ENCODE data around the gene ZNF438. TPM values are rescaled to one million over a fixed set of nuclear protein-coding genes. Genes with fewer than 3 reads are reported as not detected.
A peak's percentile ranks its signal among the peaks of the same experiment; 100 is the strongest.
"Not testable (repeated sequence)": the region's sequence is repeated elsewhere in the genome, so short reads cannot be mapped to it uniquely, and the experiment has no call there.

The ZNF438 gene
- total RNA-seq, 2 donors from 2014 or later: 10.6 to 14.5 TPM

- peaks cover 34 to 55% of the 10 kb centered on the region in 2 donors for H3K4me1 ChIP-seq (ENCODE audit: control insufficient read depth in 1 of 2, low read depth in 2 of 2)
- no peak for TF ChIP-seq CTCF (IDR thresholded peaks at IDR 0.05)
- no peaks in the 10 kb centered on the region for H3K27me3 ChIP-seq (replicated peaks; ENCODE audit: insufficient read depth)
- no peaks in the 10 kb centered on the region for H3K36me3 ChIP-seq
- H3K27ac ChIP-seq: peak overlapping the region; percentile 99
- ATAC-seq (ENCODE audit: insufficient number of reproducible peaks, low FRiP score, low read depth) (no peak), DNase-seq (ENCODE audit: low spot score) (no peak)
- H3K4me3 ChIP-seq: peak overlapping the region; percentile 79
- H3K9me3 ChIP-seq: no peaks in the 10 kb centered on the region
Measured at GRCh38 chr10:31030260-31030659, 1.4 kb downstream of the ZNF438 start.

- DNase-seq (ENCODE audit: low spot score) (no peak), ATAC-seq (ENCODE audit: insufficient number of reproducible peaks, low FRiP score, low read depth) (no peak)
- Histone ChIP-seq H3K9me3 (no peaks in the 10 kb centered on the region), H3K27me3 (replicated peaks; ENCODE audit: insufficient read depth) (no peaks in the 10 kb centered on the region), H3K36me3 (no peaks in the 10 kb centered on the region), H3K4me1 (ENCODE audit: control insufficient read depth in 1 of 2, low read depth in 2 of 2) (peaks cover 26 to 52% of the 10 kb centered on the region in 2 donors), H3K27ac (peak overlapping the region in 1 of 2 donors; percentile 99), H3K4me3 (no peak overlapping the region)
- no peak for TF ChIP-seq CTCF (IDR thresholded peaks at IDR 0.05)
Measured at GRCh38 chr10:31028081-31028480, 3.6 kb downstream of the ZNF438 start.

GRCh38 chr10:31026279-31026678 lies 5.4 kb downstream of the ZNF438 start:
- H3K27ac ChIP-seq; ATAC-seq (ENCODE audit: insufficient number of reproducible peaks, low FRiP score, low read depth): not testable (repeated sequence)

DNA sequence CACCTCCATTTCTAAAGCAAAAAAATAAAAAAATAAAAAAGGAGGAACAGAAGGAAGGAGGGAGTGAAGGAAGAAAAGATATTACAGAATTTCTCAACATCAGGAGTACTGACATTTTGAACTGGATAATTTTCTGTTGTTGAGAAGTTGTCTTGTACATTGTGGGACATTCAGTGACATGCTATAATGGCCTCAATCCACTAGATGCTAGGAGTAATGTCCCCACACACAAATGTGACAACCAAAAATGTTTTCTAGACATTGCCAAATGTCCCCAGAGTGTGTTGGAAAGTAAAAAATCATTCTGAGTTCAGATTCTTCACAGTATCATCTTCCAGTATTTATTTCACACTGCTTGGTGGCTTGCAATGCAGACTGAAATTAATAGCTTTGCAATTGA lies 6.5 kb downstream of the ZNF438 start:
- no peak for ATAC-seq (ENCODE audit: insufficient number of reproducible peaks, low FRiP score, low read depth)
- no peak for TF ChIP-seq CTCF (IDR thresholded peaks at IDR 0.05)

More at GRCh38 chr10:31026279-31026678, 5.4 kb downstream of the ZNF438 start:
- not testable (repeated sequence) for H3K36me3 ChIP-seq; H3K9me3 ChIP-seq; DNase-seq (ENCODE audit: low spot score); H3K27me3 ChIP-seq (replicated peaks; ENCODE audit: insufficient read depth); H3K4me3 ChIP-seq
- H3K4me1 ChIP-seq (ENCODE audit: control insufficient read depth in 1 of 2, low read depth in 2 of 2): peaks cover 24 to 55% of the 10 kb centered on the region in 2 donors

DNA sequence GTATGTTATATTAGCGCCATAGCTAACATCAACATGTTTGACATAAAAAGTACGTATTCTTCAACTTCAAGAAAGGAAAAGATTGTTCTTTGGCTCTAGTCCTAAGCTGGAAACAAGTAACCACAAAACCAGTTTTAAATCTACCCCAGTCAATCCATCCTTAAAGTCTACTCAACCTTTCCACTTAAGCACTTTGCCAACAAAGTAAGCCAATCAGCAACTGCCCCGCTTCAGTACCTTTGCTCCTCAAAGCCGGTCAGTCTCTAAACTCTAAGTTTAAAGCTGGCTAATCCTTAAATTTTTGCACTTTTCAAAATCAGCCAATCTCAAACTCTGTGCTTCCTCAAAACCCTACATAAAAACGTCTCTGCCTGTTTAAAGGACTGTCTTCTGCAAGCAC lies 8.1 kb downstream of the ZNF438 start:
- no peak for TF ChIP-seq CTCF (IDR thresholded peaks at IDR 0.05)
- peaks cover 33 to 48% of the 10 kb centered on the region in 2 donors for H3K4me1 ChIP-seq (ENCODE audit: control insufficient read depth in 1 of 2, low read depth in 2 of 2)
- H3K27me3 ChIP-seq (replicated peaks; ENCODE audit: insufficient read depth): no peaks in the 10 kb centered on the region
- H3K36me3 ChIP-seq: no peaks in the 10 kb centered on the region
- ATAC-seq (ENCODE audit: insufficient number of reproducible peaks, low FRiP score, low read depth) (no peak), DNase-seq (ENCODE audit: low spot score) (no peak)
- no peak overlapping the region for H3K27ac ChIP-seq
- no peak overlapping the region for H3K4me3 ChIP-seq
- H3K9me3 ChIP-seq: no peaks in the 10 kb centered on the region

More for the DNA sequence above, 6.5 kb downstream of the ZNF438 start:
- Histone ChIP-seq H3K4me3 (peak overlapping the region; percentile 15), H3K9me3 (no peaks in the 10 kb centered on the region), H3K36me3 (no peaks in the 10 kb centered on the region), H3K27ac (peak overlapping the region; percentile 6 to 66), H3K27me3 (replicated peaks; ENCODE audit: insufficient read depth) (no peaks in the 10 kb centered on the region), H3K4me1 (ENCODE audit: control insufficient read depth in 1 of 2, low read depth in 2 of 2) (peaks cover 22 to 48% of the 10 kb centered on the region in 2 donors)
- DNase-seq (ENCODE audit: low spot score): no peak

GRCh38 chr10:31020209-31020608 lies 11.5 kb downstream of the ZNF438 start:
- Histone ChIP-seq H3K4me1 (ENCODE audit: control insufficient read depth in 1 of 2, low read depth in 2 of 2) (peaks cover 29 to 61% of the 10 kb centered on the region in 2 donors), H3K27me3 (replicated peaks; ENCODE audit: insufficient read depth) (no peaks in the 10 kb centered on the region), H3K36me3 (no peaks in the 10 kb centered on the region), H3K9me3 (no peaks in the 10 kb centered on the region), H3K4me3 (peak overlapping the region; percentile 21), H3K27ac (peak overlapping the region in 1 of 2 donors; percentile 46)
- DNase-seq (ENCODE audit: low spot score) (no peak), ATAC-seq (ENCODE audit: insufficient number of reproducible peaks, low FRiP score, low read depth) (no peak)
- TF ChIP-seq CTCF (IDR thresholded peaks at IDR 0.05): no peak
